NB4 (cell line): ENCODE results near the gene ATP6AP2.
"Not testable (repeated sequence)": the region's sequence is repeated elsewhere in the genome, so short reads cannot be mapped to it uniquely, and the experiment has no call there.

Source experiments
- DNase-seq: peaks from one replicate; pipeline ENCODE4 v3.0.0; 2010; ENCODE audit warnings: low read depth
- H3K4me3 ChIP-seq: one replicate; pipeline ENCODE4 v1.5.1; 2011; ENCODE audit warnings: mild to moderate bottlenecking, low read depth, low read length, moderate library complexity
- CTCF ChIP-seq: IDR thresholded peaks from one replicate; pipeline ENCODE4 v1.5.1; 2012; ENCODE audit warnings: low read depth, low read length
- MAX ChIP-seq: IDR thresholded peaks from 2 replicates; pipeline ENCODE4 v1.6.1; 2011; ENCODE audit warnings: low read depth, low read length
- MYC ChIP-seq: IDR thresholded peaks from 2 replicates; pipeline ENCODE4 v1.6.1; 2011; ENCODE audit warnings: low read depth, low read length
- POLR2A ChIP-seq: IDR thresholded peaks from 2 replicates; pipeline ENCODE4 v1.6.1; 2011; ENCODE audit warnings: mild to moderate bottlenecking; ENCODE audit not compliant: insufficient read length; ENCODE audit errors: extremely low read depth

The ATP6AP2 gene

GRCh38 chrX:40550066-40550465 is 30.7 kb upstream of the ATP6AP2 start:
- TF ChIP-seq MAX (no peak), CTCF (no peak), MYC (no peak), POLR2A (no peak)
- DNase-seq = no peak
- no peak overlapping the region for H3K4me3 ChIP-seq

- DNase-seq = peak; percentile 26
- H3K4me3 ChIP-seq = no peak overlapping the region
- TF ChIP-seq MYC (no peak), CTCF (peak; percentile 6)
These were observed 28.0 kb upstream of the ATP6AP2 start for GRCh38 chrX:40552768-40553167.

- no peak for TF ChIP-seq POLR2A
- TF ChIP-seq MAX = no peak
- no peak for TF ChIP-seq CTCF
- TF ChIP-seq MYC = no peak
- no peak for DNase-seq
- no peak overlapping the region for H3K4me3 ChIP-seq
These were observed 22.2 kb upstream of the ATP6AP2 start for GRCh38 chrX:40558590-40558989.

- no peak for TF ChIP-seq MAX
These were observed 17.0 kb upstream of the ATP6AP2 start for GRCh38 chrX:40563784-40564183.

GRCh38 chrX:40564447-40564846 is 16.3 kb upstream of the ATP6AP2 start:
- DNase-seq = no peak
- no peak for TF ChIP-seq MYC
- TF ChIP-seq MAX = no peak
- no peak for TF ChIP-seq CTCF
- no peak for TF ChIP-seq POLR2A
- no peak overlapping the region for H3K4me3 ChIP-seq

More at GRCh38 chrX:40563784-40564183, 17.0 kb upstream of the ATP6AP2 start:
- DNase-seq = no peak
- H3K4me3 ChIP-seq = no peak overlapping the region

GRCh38 chrX:40570346-40571093 is 10.2 kb upstream of the ATP6AP2 start:
- DNase-seq = peak; percentile 73
- peak overlapping the region; percentile 47 for H3K4me3 ChIP-seq
- TF ChIP-seq CTCF = no peak
- TF ChIP-seq MAX = no peak
- TF ChIP-seq MYC = no peak
- no peak for TF ChIP-seq POLR2A

- peak overlapping the region; percentile 47 for H3K4me3 ChIP-seq
- DNase-seq = not testable (repeated sequence)
These were observed 9.6 kb upstream of the ATP6AP2 start for GRCh38 chrX:40571164-40571563.
